ENCODE measurements around the gene EFNA3.
A peak's percentile ranks its signal among the peaks of the same experiment; 100 is the strongest.

Gene EFNA3

DNA sequence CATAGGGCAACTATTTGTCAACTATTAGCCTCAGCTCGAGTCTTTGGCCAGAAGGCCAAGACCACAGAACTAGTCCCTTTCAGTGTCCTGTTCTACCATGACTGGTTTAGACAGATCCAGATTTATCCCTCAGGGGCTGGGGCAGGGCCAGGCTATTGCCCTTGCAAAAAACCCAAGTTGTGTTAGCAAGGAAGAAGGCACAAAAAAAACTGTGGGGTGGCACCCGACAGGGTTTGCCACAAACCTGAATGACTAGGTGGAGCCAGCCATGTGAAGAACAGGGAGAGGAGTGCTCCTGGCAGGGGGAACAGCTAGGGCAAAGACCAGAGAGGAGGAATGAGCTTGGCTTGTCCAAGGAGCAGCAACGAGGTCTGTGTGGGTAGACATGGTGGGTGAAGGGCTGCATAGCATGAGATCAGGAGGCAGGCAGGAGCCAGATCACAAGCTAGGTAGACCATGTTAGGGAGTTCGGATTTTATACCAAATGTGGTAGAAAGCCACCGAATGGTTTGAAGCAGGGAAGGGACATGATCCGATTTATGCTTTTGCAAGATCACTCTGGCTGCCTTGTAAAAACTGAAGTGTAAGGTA, 40.7 kb upstream of the EFNA3 start:
- Histone ChIP-seq H3K4me3 (ENCODE audit: insufficient read depth, low read depth, low read length, poor library complexity, severe bottlenecking) (no peak overlapping the region), H3K4me1 (ENCODE audit: control insufficient read depth, insufficient read depth, low read length, poor library complexity, severe bottlenecking) (no peaks in the 10 kb centered on the region), H3K36me3 (ENCODE audit: control insufficient read depth, insufficient read depth, low read length) (no peaks in the 10 kb centered on the region), H3K27me3 (replicated peaks; ENCODE audit: control insufficient read depth, insufficient read depth, low read length, poor library complexity, severe bottlenecking) (no peaks in the 10 kb centered on the region), H3K9me3 (ENCODE audit: control insufficient read depth, low read length) (no peaks in the 10 kb centered on the region), H3K27ac (ENCODE audit: insufficient read depth, low read length, poor library complexity, severe bottlenecking) (no peak overlapping the region)
- DNase-seq: no peak

DNA sequence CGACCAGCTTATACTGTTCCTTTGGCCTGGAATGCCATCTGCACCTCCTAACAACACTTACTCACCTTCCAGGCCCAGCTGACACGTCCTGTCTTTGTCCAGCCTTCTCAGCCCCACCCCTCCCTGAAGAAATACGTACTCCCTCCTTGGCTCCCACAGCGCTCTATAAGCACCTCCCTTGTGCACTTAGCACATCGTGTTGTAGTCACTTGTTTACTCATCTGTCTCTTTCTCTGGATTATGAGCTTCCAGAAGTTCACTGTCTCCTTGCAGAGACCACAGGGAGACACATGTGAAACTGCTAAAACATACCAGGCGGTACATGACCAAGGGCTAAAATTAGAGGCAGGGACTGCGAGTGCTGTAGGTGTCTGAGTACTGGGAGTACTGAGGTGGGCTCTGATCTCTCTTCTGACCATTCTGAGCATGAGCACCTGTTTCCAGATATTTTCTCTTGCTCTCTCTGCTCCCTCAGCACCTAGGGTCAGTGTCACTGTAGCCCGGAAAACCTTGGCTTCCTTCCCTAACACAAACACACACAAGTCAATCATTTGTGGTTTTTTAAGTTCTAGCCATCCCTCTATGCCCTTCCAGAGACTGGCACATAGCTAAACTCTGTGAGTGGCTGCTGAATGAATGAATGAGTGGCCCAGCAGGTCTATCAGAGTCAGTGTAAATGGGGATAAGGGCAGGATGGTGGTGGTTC, 39.9 kb upstream of the EFNA3 start:
- Histone ChIP-seq H3K36me3 (ENCODE audit: control insufficient read depth, insufficient read depth, low read length) (no peaks in the 10 kb centered on the region), H3K9me3 (ENCODE audit: control insufficient read depth, low read length) (no peaks in the 10 kb centered on the region), H3K27ac (ENCODE audit: insufficient read depth, low read length, poor library complexity, severe bottlenecking) (no peak overlapping the region), H3K27me3 (replicated peaks; ENCODE audit: control insufficient read depth, insufficient read depth, low read length, poor library complexity, severe bottlenecking) (no peaks in the 10 kb centered on the region), H3K4me3 (ENCODE audit: insufficient read depth, low read depth, low read length, poor library complexity, severe bottlenecking) (no peak overlapping the region), H3K4me1 (ENCODE audit: control insufficient read depth, insufficient read depth, low read length, poor library complexity, severe bottlenecking) (no peaks in the 10 kb centered on the region)
- no peak for DNase-seq

- no peak for DNase-seq
- Histone ChIP-seq H3K9me3 (ENCODE audit: control insufficient read depth, low read length) (no peaks in the 10 kb centered on the region), H3K4me1 (ENCODE audit: control insufficient read depth, insufficient read depth, low read length, poor library complexity, severe bottlenecking) (no peaks in the 10 kb centered on the region), H3K27ac (ENCODE audit: insufficient read depth, low read length, poor library complexity, severe bottlenecking) (no peak overlapping the region), H3K27me3 (replicated peaks; ENCODE audit: control insufficient read depth, insufficient read depth, low read length, poor library complexity, severe bottlenecking) (no peaks in the 10 kb centered on the region), H3K4me3 (ENCODE audit: insufficient read depth, low read depth, low read length, poor library complexity, severe bottlenecking) (no peak overlapping the region), H3K36me3 (ENCODE audit: control insufficient read depth, insufficient read depth, low read length) (no peaks in the 10 kb centered on the region)
Measured at GRCh38 chr1:155039308-155039669, 39.3 kb upstream of the EFNA3 start.

DNA sequence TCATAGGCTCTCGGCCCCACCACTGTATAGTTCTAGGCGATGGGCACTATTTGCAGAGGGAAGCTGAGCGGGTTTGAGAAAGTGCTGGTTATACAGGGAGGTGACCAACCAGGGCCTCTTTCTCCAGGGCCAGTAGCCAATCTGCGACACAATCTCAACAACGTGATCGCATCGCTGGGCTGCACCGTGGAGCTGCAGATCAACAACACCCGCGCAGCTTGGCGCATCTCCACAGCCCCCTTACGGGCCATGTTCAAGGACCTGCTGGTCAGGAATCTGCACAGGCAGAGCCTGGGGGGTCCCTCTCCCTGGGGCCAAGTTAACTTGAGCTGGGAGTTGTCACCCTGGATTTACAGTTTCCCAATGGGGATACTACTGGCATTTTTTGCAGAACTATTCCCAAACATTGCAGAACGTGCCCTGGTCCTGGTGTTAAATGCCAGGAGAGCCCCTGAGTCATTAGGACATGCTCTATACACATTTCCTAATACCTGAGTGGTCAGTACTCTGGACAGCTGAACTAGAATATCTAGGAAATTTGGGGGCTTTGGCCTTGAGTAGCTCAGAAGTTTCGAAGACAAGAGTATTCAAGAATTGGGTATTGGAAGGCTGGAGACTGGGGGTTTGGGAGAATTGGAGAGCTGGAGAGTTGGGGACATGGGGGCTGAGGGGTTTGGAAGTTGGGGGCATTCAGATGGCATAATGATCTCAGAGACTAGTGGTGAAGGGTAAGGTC, 38.1 kb upstream of the EFNA3 start:
- DNase-seq: no peak
- H3K27ac ChIP-seq (ENCODE audit: insufficient read depth, low read length, poor library complexity, severe bottlenecking): no peak overlapping the region
- H3K9me3 ChIP-seq (ENCODE audit: control insufficient read depth, low read length): no peaks in the 10 kb centered on the region
- no peaks in the 10 kb centered on the region for H3K27me3 ChIP-seq (replicated peaks; ENCODE audit: control insufficient read depth, insufficient read depth, low read length, poor library complexity, severe bottlenecking)
- no peak overlapping the region for H3K4me3 ChIP-seq (ENCODE audit: insufficient read depth, low read depth, low read length, poor library complexity, severe bottlenecking)
- H3K4me1 ChIP-seq (ENCODE audit: control insufficient read depth, insufficient read depth, low read length, poor library complexity, severe bottlenecking): no peaks in the 10 kb centered on the region
- H3K36me3 ChIP-seq (ENCODE audit: control insufficient read depth, insufficient read depth, low read length): no peaks in the 10 kb centered on the region

GRCh38 chr1:155042789-155043188, 35.8 kb upstream of the EFNA3 start:
- H3K9me3 ChIP-seq (ENCODE audit: control insufficient read depth, low read length): no peaks in the 10 kb centered on the region
- no peak for DNase-seq
- no peaks in the 10 kb centered on the region for H3K27me3 ChIP-seq (replicated peaks; ENCODE audit: control insufficient read depth, insufficient read depth, low read length, poor library complexity, severe bottlenecking)
- H3K36me3 ChIP-seq (ENCODE audit: control insufficient read depth, insufficient read depth, low read length): no peaks in the 10 kb centered on the region
- H3K4me3 ChIP-seq (ENCODE audit: insufficient read depth, low read depth, low read length, poor library complexity, severe bottlenecking): no peak overlapping the region
- H3K27ac ChIP-seq (ENCODE audit: insufficient read depth, low read length, poor library complexity, severe bottlenecking): no peak overlapping the region
- H3K4me1 ChIP-seq (ENCODE audit: control insufficient read depth, insufficient read depth, low read length, poor library complexity, severe bottlenecking): no peaks in the 10 kb centered on the region

- Histone ChIP-seq H3K36me3 (ENCODE audit: control insufficient read depth, insufficient read depth, low read length) (no peaks in the 10 kb centered on the region), H3K27me3 (replicated peaks; ENCODE audit: control insufficient read depth, insufficient read depth, low read length, poor library complexity, severe bottlenecking) (no peaks in the 10 kb centered on the region), H3K27ac (ENCODE audit: insufficient read depth, low read length, poor library complexity, severe bottlenecking) (no peak overlapping the region), H3K4me1 (ENCODE audit: control insufficient read depth, insufficient read depth, low read length, poor library complexity, severe bottlenecking) (no peaks in the 10 kb centered on the region), H3K4me3 (ENCODE audit: insufficient read depth, low read depth, low read length, poor library complexity, severe bottlenecking) (no peak overlapping the region), H3K9me3 (ENCODE audit: control insufficient read depth, low read length) (no peaks in the 10 kb centered on the region)
- DNase-seq: no peak
Measured at GRCh38 chr1:155043301-155043702, 35.3 kb upstream of the EFNA3 start.

- H3K27ac ChIP-seq (ENCODE audit: insufficient read depth, low read length, poor library complexity, severe bottlenecking): no peak overlapping the region
- no peak for DNase-seq
- no peak overlapping the region for H3K4me3 ChIP-seq (ENCODE audit: insufficient read depth, low read depth, low read length, poor library complexity, severe bottlenecking)
- H3K9me3 ChIP-seq (ENCODE audit: control insufficient read depth, low read length): no peaks in the 10 kb centered on the region
- H3K4me1 ChIP-seq (ENCODE audit: control insufficient read depth, insufficient read depth, low read length, poor library complexity, severe bottlenecking): no peaks in the 10 kb centered on the region
- no peaks in the 10 kb centered on the region for H3K36me3 ChIP-seq (ENCODE audit: control insufficient read depth, insufficient read depth, low read length)
- no peaks in the 10 kb centered on the region for H3K27me3 ChIP-seq (replicated peaks; ENCODE audit: control insufficient read depth, insufficient read depth, low read length, poor library complexity, severe bottlenecking)
Measured at GRCh38 chr1:155043793-155044192, 34.8 kb upstream of the EFNA3 start.

DNA sequence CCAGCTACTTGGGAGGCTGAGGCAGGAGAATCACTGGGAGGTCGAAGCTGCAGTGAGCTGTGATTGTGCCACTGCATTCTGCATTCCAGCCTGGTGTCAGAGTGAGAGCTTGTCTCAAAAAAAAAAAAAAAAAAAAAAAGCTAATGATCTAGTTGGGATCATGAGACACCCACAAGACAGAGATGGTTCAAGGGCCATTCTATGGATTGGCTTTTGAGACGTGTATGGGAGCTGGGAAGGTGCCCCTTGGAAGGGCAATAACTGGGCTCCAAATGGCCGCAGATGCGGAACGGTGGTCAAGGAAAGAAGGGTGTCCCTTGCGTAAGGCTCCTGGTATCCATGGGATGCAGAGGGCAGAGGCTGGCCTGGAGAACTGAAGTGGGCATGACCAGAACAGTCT, 34.3 kb upstream of the EFNA3 start:
- Histone ChIP-seq H3K4me1 (ENCODE audit: control insufficient read depth, insufficient read depth, low read length, poor library complexity, severe bottlenecking) (no peaks in the 10 kb centered on the region), H3K9me3 (ENCODE audit: control insufficient read depth, low read length) (no peaks in the 10 kb centered on the region), H3K27me3 (replicated peaks; ENCODE audit: control insufficient read depth, insufficient read depth, low read length, poor library complexity, severe bottlenecking) (no peaks in the 10 kb centered on the region), H3K27ac (ENCODE audit: insufficient read depth, low read length, poor library complexity, severe bottlenecking) (no peak overlapping the region), H3K4me3 (ENCODE audit: insufficient read depth, low read depth, low read length, poor library complexity, severe bottlenecking) (no peak overlapping the region), H3K36me3 (ENCODE audit: control insufficient read depth, insufficient read depth, low read length) (no peaks in the 10 kb centered on the region)
- no peak for DNase-seq

GRCh38 chr1:155044812-155045657, 33.6 kb upstream of the EFNA3 start:
- DNase-seq: peak in 2 of 3 donors; percentile 28 to 49
- H3K9me3 ChIP-seq (ENCODE audit: control insufficient read depth, low read length): no peaks in the 10 kb centered on the region
- H3K27ac ChIP-seq (ENCODE audit: insufficient read depth, low read length, poor library complexity, severe bottlenecking): no peak overlapping the region
- no peak overlapping the region for H3K4me3 ChIP-seq (ENCODE audit: insufficient read depth, low read depth, low read length, poor library complexity, severe bottlenecking)
- H3K27me3 ChIP-seq (replicated peaks; ENCODE audit: control insufficient read depth, insufficient read depth, low read length, poor library complexity, severe bottlenecking): no peaks in the 10 kb centered on the region
- H3K4me1 ChIP-seq (ENCODE audit: control insufficient read depth, insufficient read depth, low read length, poor library complexity, severe bottlenecking): peaks cover under 1% of the 10 kb centered on the region
- H3K36me3 ChIP-seq (ENCODE audit: control insufficient read depth, insufficient read depth, low read length): no peaks in the 10 kb centered on the region

All from effector memory CD4-positive, alpha-beta T cell (primary cell).